CD4-positive, alpha-beta T cell treated with Interleukin-17A for 4 hours (primary cell): ENCODE data around the gene NAGLU.
A peak's percentile ranks its signal among the peaks of the same experiment; 100 is the strongest.

Source experiments
- DNase-seq: peaks from one replicate; pipeline ENCODE4 v3.0.0-alpha.2; 2020; ENCODE audit warnings: mixed read lengths

Gene NAGLU

GRCh38 chr17:42536048-42536371, at the start of gene NAGLU:
TSS of gene NAGLU (plus strand) at chr17:42536241. CDS start at chr17:42536273, 32 bp downstream.
- DNase-seq: peak; percentile 86

- DNase-seq: no peak
Measured at GRCh38 chr17:42488032-42488431, 48.0 kb upstream of the NAGLU start.

GRCh38 chr17:42493319-42493718, 42.7 kb upstream of the NAGLU start:
- DNase-seq: no peak

GRCh38 chr17:42494673-42495072, 41.4 kb upstream of the NAGLU start:
- DNase-seq: no peak

GRCh38 chr17:42498828-42499227, 37.2 kb upstream of the NAGLU start:
- DNase-seq: no peak

GRCh38 chr17:42502091-42502490, 34.0 kb upstream of the NAGLU start:
- DNase-seq: no peak

GRCh38 chr17:42502926-42503325, 33.1 kb upstream of the NAGLU start:
- DNase-seq: no peak

GRCh38 chr17:42507671-42508070, 28.4 kb upstream of the NAGLU start:
- no peak for DNase-seq

- DNase-seq: no peak
Measured at GRCh38 chr17:42508426-42509165, 27.4 kb upstream of the NAGLU start.

- DNase-seq: no peak
Measured at GRCh38 chr17:42509409-42509808, 26.6 kb upstream of the NAGLU start.

- no peak for DNase-seq
Measured at GRCh38 chr17:42509841-42510240, 26.2 kb upstream of the NAGLU start.

GRCh38 chr17:42512246-42512645, 23.8 kb upstream of the NAGLU start:
- DNase-seq: no peak

GRCh38 chr17:42512733-42513251, 23.2 kb upstream of the NAGLU start:
- DNase-seq: no peak

- DNase-seq: no peak
Measured at GRCh38 chr17:42513686-42514085, 22.4 kb upstream of the NAGLU start.

GRCh38 chr17:42514279-42514678, 21.8 kb upstream of the NAGLU start:
- no peak for DNase-seq

GRCh38 chr17:42514867-42515266, 21.2 kb upstream of the NAGLU start:
- DNase-seq: no peak

GRCh38 chr17:42517516-42517915, 18.5 kb upstream of the NAGLU start:
- DNase-seq: peak; percentile 90

GRCh38 chr17:42518046-42518754, 17.8 kb upstream of the NAGLU start:
- no peak for DNase-seq

- DNase-seq: no peak
Measured at GRCh38 chr17:42518755-42519545, 17.1 kb upstream of the NAGLU start.

GRCh38 chr17:42519546-42520491, 16.2 kb upstream of the NAGLU start:
- no peak for DNase-seq

GRCh38 chr17:42520540-42520951, 15.5 kb upstream of the NAGLU start:
- peak; percentile 53 for DNase-seq

- DNase-seq: no peak
Measured at GRCh38 chr17:42521036-42521435, 15.0 kb upstream of the NAGLU start.
